Thoracic aorta (tissue), 2 donors: ENCODE data around the gene GPHA2. TPM values are rescaled to one million over a fixed set of nuclear protein-coding genes. Genes with fewer than 3 reads are reported as not detected.

Experiments used
- ATAC-seq: fragments of 150-250 bp; one replicate; pipeline ENCODE4 v1.8.0; 2017; ENCODE audit warnings: low read depth; ENCODE audit not compliant: insufficient number of reproducible peaks, low FRiP score
- DNase-seq: peaks from one replicate; pipeline ENCODE4 v3.0.0-alpha.2; 2020; ENCODE audit warnings: low spot score
- H3K27ac ChIP-seq, 2 donors: fragments of 200-600 bp; sonication (generic); 1 replicate in 1 of 2; 2 replicates in 1 of 2; pipeline ENCODE4 v1.5.1; 2016; ENCODE audit warnings: mild to moderate bottlenecking in 2 of 2, moderate library complexity in 2 of 2
- H3K27me3 ChIP-seq: fragments of 200-600 bp; sonication (generic); replicated peaks from 2 replicates; pipeline ENCODE4 v1.6.0; 2016; ENCODE audit warnings: mild to moderate bottlenecking; ENCODE audit not compliant: insufficient read depth
- H3K36me3 ChIP-seq: fragments of 200-600 bp; sonication (generic); one replicate; pipeline ENCODE4 v1.5.1; 2016
- H3K4me1 ChIP-seq, 2 donors: fragments of 200-600 bp; sonication (generic); 1 replicate in 1 of 2; 2 replicates in 1 of 2; pipeline versions ENCODE4 v1.5.1 to v1.6.0; 2016; ENCODE audit warnings: low read depth in 2 of 2, mild to moderate bottlenecking in 1 of 2; ENCODE audit not compliant: control insufficient read depth in 1 of 2
- H3K4me3 ChIP-seq: fragments of 200-600 bp; sonication (generic); 2 replicates; pipeline ENCODE4 v1.5.1; 2016; ENCODE audit warnings: mild to moderate bottlenecking
- H3K9me3 ChIP-seq: fragments of 200-600 bp; sonication (generic); 2 replicates; pipeline ENCODE4 v1.5.1; 2016
- total RNA-seq, 2 donors: library from RNA; depleted of rRNA; stranded (reverse); fragments of >200 nt; gene quantifications; one replicate each; pipeline versions ENCODE4 v1.1.0 to v1.2.3, GENCODE V29; 2016
- TF ChIP-seq, protein P1 (sequence below): fragments of 200-600 bp; sonication (generic); IDR thresholded peaks from one replicate; pipeline ENCODE4 v1.5.1; 2019; ENCODE audit warnings: antibody characterized with exemption

The GPHA2 gene
- total RNA-seq, 2 donors from 2014 or later = not detected

DNA sequence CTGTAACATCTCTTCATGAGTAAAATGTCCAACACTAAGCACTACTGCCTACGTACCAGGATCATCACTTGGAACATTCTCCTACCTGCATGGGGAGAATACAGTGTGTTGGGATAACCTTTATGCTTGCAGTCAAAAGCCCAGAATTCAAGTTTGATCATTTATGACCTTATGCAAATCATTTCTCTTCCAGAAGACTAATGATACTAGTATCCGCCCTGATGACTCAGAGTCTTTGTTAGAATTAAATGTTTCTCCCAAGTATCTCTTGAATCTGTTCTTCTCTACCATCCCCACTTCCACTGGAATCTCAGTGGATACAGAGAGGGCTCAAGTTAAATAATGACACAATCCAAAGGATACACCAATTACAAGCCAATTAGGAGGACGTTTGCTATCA is 23.8 kb upstream of the GPHA2 start:
- TF ChIP-seq, protein P1, sequence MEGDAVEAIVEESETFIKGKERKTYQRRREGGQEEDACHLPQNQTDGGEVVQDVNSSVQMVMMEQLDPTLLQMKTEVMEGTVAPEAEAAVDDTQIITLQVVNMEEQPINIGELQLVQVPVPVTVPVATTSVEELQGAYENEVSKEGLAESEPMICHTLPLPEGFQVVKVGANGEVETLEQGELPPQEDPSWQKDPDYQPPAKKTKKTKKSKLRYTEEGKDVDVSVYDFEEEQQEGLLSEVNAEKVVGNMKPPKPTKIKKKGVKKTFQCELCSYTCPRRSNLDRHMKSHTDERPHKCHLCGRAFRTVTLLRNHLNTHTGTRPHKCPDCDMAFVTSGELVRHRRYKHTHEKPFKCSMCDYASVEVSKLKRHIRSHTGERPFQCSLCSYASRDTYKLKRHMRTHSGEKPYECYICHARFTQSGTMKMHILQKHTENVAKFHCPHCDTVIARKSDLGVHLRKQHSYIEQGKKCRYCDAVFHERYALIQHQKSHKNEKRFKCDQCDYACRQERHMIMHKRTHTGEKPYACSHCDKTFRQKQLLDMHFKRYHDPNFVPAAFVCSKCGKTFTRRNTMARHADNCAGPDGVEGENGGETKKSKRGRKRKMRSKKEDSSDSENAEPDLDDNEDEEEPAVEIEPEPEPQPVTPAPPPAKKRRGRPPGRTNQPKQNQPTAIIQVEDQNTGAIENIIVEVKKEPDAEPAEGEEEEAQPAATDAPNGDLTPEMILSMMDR = no peak
- Histone ChIP-seq H3K36me3 (no peaks in the 10 kb centered on the region), H3K27me3 (no peaks in the 10 kb centered on the region), H3K4me1 (no peaks in the 10 kb centered on the region), H3K27ac (no peak overlapping the region), H3K9me3 (no peaks in the 10 kb centered on the region), H3K4me3 (no peak overlapping the region)
- no peak for DNase-seq
- ATAC-seq = no peak

DNA sequence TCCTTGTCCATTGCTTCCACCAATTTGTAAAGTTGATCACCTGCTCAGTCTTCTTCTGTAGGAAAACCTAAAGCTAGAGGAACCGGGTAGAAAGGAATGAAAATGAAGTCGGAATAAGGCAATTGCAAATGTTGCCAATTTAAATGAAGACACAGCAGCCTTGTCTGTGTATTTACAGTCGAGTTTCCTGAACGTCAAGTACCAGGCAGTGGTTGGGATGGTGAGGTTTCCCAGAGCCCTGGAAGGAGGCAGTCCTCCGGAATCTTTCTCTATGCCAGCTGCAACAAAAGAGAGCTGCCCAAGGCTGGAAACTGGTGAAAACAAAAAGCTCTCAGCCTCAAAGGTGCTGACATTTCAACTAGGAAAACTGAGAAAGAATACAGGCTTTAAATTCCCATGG is 18.5 kb upstream of the GPHA2 start:
- no peak for DNase-seq

DNA sequence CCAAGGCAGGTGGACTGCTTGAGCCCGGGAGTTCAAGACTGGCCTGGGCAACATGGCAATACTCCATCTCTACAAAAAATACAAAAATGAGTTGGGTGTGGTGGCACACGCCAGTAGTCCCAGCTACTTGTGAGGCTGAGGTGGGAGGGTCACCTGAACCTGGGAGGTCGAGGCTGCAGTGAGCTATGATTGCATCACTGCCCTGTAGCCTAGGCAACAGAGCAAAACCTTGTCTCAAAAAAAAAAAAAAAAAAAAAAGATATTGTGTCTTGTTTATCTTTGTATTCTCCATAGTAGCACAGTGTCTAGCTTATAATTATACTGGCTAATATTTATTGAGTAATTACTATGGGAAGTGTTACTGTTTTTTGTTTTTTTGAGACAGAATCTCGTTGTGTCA is 15.8 kb upstream of the GPHA2 start:
- no peaks in the 10 kb centered on the region for H3K27me3 ChIP-seq
- ATAC-seq (no peak), DNase-seq (no peak)
- H3K4me3 ChIP-seq = no peak overlapping the region
- no peaks in the 10 kb centered on the region for H3K9me3 ChIP-seq
- H3K27ac ChIP-seq = no peak overlapping the region
- H3K4me1 ChIP-seq = no peaks in the 10 kb centered on the region
- no peaks in the 10 kb centered on the region for H3K36me3 ChIP-seq
- TF ChIP-seq, protein P1 = no peak

More for the DNA sequence above, 18.5 kb upstream of the GPHA2 start:
- Histone ChIP-seq H3K27ac (no peak overlapping the region), H3K36me3 (no peaks in the 10 kb centered on the region), H3K27me3 (no peaks in the 10 kb centered on the region), H3K9me3 (no peaks in the 10 kb centered on the region), H3K4me3 (no peak overlapping the region), H3K4me1 (no peaks in the 10 kb centered on the region)
- no peak for ATAC-seq
- TF ChIP-seq, protein P1 = no peak

DNA sequence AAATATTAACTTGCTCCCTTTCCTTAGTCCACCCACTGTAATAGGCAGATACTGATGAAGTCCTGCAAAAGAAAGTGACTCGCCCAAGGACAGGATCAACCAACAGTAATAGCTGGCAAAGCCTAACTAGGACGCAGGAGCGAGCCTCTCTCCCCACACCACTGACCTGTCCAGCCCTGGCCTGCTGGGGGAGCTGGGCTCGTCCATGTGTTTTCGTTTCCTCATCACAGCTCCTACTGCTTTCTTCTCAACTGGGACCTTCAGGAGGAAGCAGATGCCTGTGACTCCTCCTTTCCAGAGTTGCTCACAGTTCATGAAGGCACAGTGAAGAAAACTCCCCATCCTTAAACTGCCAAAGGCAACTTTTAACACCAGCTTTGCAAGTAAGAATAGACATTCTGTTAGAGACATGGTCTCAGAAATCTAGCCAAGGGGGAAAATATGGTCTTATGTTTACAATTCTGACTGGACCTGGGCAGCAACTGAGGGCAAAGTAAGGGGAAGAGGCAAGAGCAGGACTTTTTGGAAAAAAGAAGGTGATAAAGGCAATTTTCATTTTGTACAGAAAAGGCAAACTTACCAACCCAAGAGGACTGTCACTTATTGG is 11.6 kb upstream of the GPHA2 start:
- Histone ChIP-seq H3K27ac (no peak overlapping the region), H3K36me3 (no peaks in the 10 kb centered on the region), H3K4me3 (no peak overlapping the region), H3K9me3 (no peaks in the 10 kb centered on the region), H3K27me3 (no peaks in the 10 kb centered on the region), H3K4me1 (no peaks in the 10 kb centered on the region)
- ATAC-seq = no peak
- TF ChIP-seq, protein P1 = no peak
- no peak for DNase-seq

DNA sequence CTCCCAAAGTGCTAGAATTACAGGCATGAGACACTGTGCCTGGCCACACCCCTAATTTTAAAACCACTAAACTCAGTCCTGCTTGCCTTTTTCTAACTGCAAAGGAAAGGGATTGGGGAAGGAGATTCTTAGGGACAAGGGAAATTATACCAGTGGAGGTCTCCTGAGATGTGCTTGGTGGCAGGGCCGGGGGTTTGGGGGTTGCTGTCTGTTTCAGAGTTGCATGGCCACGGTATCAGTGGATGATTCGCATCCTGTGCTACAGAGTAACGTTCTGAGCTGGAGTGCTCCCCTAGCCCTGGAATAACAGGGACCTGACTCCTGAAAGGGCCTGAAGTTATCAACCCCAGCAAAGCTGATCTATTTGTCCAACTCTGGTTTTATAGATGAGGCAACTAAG is 846 bp upstream of the GPHA2 start:
- Histone ChIP-seq H3K4me3 (no peak overlapping the region), H3K27ac (no peak overlapping the region), H3K27me3 (no peaks in the 10 kb centered on the region), H3K36me3 (peaks cover 17% of the 10 kb centered on the region), H3K9me3 (no peaks in the 10 kb centered on the region), H3K4me1 (peaks cover 0 to 8% of the 10 kb centered on the region in 2 donors)
- no peak for ATAC-seq
- TF ChIP-seq, protein P1 = no peak
- no peak for DNase-seq
